GDM1 (cell line): ENCODE measurements around the gene SEC11A.
"Not testable (repeated sequence)": the region's sequence is repeated elsewhere in the genome, so short reads cannot be mapped to it uniquely, and the experiment has no call there.

Experiments used
- DNase-seq: peaks from one replicate; lab custom pipeline; 2025; lab: John Stamatoyannopoulos, UW

SEC11A gene

DNA sequence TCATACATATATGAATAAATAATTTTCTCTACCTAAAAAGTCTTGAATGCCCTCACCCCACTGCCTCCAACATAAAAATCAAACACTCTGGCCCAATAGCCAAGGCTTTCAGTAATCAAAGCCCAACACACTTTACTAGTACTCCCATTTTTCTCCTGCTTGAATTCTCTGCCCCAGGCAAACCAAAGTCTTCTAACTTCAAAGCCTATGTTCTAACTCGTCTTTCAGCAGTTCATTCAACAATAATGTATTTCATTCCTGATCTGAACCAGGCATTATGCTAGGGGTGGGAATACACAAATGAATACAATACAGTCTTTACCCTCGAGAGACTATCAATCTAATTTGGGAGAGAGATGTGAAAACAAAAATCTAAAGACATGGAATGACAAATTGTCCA is 21.1 kb upstream of the SEC11A start:
- no peak for DNase-seq

DNA sequence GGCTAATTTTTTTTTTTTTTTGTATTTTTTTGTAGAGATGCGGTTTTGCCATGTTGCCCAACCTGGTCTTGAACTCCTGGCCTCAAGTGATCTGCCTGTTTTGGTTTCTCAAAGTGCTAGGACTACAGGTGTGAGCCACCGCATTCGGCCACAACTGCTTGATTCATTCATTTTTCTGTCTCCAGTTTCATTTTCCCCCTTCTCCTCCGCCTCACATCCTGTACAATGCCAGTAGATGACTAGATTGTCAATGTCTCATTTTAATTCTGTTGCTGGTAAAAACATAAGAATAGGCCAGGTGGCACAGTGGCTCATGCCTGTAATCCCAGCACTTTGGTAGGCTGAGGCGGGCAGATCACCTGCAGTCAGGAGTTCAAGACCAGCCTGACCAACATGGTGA is 20.4 kb upstream of the SEC11A start:
- no peak for DNase-seq

DNA sequence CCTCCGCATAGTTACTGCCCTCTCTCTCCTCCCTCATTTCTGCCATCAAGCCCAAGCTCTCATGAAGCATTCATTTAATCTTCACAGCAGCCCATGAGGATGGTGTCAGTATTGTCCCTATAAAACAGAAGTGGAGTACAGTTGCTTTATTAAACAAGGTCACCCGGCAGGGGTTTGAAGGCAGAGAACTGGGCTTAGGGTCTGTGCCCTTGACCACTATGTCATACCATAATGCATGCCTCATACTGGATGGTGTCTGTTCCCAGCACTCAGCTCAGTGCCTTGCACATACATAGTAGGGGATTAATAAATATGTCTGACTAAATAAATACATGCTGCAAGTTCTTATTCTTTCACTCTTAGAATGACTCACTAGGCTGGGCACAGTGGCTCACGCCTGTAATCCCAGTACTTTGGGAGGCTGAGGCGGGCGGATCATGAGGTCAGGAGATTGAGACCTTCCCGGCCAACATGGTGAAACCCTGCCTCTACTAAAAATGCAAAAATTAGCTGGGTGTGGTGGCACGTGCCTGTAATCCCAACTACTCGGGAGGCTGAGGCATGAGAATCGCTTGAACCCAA is 19.6 kb upstream of the SEC11A start:
- not testable (repeated sequence) for DNase-seq

DNA sequence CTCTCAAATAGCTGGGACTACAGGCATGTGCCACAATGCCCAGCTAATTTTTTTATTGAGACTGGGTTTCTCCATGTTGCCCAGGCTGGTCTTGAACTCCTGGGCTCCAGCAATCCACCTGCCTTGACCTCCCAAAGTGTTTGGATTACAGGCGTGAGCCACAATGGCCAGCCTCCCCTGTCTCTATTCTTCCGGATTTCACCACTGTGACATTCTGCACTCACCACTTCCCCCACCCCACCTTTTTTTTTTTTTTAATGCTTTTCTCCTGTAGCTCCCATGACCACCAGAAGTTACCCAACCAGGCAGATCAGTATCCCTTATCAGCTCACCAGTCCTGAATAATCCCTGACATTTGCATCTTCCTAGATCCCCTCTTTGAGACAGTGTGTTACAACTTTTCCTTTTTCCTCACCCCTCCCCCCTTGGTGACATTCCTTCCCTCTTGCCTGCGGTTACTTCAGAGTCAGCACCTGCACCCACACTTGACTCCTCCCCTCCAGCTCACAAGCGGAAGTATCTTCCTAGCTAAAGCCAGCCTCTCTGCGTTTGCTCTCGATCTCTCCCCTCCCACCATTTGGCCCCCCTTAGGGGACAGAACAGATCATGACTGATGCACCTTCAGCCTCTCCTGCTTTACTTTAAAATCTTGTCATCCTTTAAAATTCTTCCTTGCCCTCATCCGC is 19.0 kb upstream of the SEC11A start:
- DNase-seq: peak; percentile 68

DNA sequence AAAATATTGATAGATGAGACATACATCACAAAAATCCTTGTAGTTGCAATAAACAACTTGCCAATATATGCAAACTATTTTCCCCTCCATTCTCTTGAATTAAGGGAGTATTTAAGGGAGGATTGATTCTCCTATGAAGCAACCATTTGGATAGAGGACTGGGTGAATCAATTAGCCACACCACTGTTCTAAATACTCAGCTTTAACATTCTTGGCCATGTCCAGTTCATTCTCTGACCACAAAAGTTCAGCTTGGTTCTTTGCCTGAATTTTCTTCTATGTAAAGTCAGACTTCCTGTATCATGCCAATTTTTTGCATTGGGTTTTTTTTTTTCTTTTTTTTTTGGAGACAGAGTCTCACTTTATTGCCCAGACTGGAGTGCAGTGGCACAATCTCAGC is 15.8 kb upstream of the SEC11A start:
- DNase-seq: no peak

DNA sequence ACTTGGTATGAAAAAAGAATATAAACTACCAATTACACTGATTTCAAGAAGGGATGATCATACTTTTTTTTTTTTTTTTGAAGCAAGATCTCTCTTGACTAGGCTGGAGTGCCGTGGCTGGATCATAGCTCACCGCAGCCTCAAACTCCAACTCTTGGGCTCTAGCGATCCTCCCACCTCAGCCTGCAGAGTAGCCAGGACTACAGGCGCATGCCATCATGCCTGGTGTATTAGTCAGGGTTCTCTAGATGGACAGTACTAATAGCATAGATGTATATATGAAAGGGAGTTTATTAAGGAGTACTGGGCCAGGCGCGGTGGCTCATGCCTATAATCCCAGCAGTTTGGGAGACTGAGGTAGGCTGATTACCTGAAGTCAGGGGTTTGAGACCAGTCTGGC is 11.5 kb upstream of the SEC11A start:
- DNase-seq: no peak

DNA sequence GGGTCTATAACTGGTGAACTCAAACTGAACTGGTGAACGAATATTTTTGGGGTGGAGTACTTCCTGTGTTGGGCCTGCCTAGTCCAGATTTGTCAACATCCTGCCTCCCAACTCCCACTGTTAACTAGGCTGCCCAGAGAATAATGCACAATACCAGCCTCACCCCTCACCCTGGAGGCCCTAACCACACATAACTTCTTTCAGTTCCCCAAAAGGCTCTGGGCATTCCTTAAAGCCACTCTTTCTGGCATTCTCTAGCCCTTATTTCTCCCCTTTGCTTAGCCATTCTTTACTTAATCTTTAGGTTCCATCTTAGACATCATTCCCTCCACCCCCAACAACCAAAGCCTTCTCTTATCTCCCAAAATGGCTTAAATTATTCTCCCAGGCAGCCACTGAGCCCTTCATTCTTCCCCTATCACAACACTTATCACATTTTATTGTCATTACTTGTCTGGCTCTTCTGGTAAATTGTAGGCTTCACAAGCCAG is 9.1 kb upstream of the SEC11A start:
- no peak for DNase-seq

DNA sequence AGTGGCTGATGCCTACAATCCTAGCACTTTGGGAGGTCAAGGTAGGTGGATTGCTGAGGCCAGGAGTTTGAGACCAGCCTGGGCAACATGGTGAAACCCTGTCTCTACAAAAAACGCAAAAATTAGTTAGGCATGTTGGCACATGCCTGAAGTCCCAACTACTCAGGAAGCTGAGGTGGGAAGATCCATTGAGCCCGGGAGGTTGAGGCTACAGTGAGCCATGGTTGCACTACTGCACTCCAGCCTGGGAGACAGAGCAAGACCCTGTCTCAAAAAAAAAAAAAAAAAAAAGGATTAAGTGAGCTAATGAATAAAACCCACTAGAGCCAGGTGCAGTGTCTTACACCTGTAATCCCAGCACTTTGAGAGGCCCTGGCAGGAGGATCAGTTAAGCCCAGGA is 6.7 kb upstream of the SEC11A start:
- no peak for DNase-seq

DNA sequence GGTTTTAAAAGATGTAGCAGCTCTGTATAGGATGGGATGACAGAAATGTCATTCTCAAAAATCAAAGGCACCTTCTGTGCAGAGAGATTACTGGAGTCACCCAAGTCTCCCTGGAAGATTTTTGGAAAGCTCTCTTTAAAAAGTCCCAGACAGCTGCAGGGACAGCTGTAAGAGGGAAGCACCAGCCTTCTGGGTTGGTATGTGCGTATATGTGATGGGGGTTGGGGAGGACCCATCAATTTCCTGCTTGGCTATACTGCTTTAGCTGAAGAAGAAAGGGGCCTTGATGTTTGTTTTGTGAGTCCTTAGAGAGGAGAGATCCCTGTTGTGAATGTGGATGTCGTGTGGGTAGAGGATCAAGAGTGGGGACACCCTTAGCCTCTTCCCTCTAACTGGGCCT is 5.4 kb upstream of the SEC11A start:
- DNase-seq: no peak

DNA sequence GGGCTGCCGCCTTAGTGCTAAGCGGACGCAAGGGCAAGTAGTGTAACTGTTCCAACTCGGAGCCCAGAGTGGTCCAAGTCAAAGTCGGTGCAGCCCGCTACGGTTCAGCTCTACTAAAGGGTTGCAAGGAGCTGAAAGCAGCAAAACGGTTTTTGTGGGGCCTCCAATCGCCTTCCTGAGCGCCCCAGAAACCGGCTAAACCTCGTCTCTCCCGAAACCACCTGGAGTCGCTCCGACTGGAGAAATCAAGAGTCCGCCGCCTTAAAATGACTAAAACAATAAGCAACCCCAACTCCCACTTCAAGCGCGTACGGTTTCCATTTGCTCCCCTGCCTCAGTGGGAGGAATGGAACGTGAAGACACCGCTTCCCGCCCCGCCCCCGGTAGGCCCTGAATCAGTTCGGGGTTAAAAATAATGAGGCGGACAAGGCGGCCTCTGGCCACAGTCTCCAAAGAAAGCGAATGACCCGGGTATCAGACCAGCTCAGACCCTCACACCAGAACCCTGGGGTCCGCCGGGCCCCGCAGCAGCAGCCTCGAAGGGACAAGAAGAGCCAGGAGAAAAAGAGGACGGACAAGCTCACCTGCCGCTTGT is 401 bp downstream of the SEC11A start:
- DNase-seq: no peak

DNA sequence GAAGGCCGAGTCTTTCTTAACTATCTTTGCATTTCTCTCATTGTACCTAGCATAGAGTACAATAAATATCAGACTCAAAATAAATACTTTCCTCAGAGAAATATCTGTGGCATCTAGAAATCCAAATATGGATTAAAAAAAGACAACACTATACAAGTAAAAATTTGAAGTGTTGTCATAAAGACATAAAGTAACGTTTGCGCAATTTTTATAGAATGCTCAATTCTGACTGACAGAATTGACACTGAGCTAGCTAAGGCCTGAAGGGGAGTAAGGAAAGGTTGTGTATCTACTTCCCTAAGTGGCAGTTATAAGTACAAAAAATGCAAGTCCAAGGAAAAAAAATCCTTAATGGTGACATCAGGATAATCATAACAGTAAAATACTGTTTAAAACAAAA is 1.1 kb downstream of the SEC11A start:
- no peak for DNase-seq

DNA sequence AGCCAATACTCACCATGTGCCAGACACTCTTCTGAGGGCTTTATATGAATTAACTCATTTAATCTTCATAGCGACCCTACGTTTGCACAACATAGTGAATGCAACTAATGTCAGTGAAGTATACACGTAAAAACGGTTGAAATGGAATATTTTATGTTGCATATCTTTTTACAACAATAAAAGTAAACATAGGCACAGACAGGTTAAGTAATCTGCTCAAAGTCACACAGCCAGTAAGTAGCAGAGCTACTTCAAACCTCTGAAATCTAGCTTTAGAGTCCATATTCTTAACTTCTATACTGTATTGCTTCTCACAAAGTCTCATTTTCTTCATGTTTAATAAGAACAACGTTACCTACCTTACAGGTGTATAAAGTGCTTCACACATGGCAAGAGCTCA is 1.6 kb downstream of the SEC11A start:
- no peak for DNase-seq

DNA sequence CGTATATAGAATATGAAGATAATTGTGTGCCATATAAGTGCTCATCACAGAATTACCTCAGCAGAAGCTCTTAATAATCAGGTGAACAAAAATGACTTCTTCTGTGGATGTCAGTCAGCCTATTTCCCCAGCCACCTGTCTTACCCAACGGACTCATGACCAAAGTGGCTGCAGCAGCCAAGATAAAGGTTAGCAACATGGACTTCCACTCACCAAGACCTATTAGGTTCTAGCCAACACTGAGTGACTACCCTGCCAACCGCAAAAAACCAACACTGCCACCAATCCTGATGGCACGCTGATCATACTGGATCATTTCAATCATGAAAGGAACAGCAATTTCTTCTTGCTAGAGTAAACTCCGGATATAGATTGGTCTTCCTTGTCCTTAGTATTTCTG is 12.1 kb downstream of the SEC11A start:
- DNase-seq: no peak

DNA sequence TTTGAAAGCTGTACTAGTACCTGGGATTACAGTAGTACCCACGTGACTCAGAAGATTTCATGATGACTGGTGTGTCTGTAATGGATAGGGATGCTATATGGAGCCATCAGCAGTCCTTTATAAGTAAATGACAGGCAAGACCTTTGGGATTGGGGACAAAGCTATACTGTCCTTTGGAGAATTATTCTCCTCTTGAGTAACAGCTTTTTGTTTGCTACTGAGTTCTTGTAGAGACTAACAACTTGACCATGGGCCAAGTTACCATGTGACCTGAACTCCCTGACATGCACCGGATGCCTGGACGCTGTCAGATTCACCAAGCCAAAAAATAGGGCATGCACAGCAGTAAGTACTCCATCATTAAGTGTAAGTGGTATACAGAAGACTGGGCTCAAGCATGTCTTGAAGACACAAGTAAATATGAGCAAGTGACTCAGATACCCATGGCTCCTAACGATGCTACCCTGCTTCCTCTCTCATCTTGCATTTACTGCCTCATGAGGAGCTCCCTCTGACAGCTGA is 12.9 kb downstream of the SEC11A start:
- DNase-seq: no peak

DNA sequence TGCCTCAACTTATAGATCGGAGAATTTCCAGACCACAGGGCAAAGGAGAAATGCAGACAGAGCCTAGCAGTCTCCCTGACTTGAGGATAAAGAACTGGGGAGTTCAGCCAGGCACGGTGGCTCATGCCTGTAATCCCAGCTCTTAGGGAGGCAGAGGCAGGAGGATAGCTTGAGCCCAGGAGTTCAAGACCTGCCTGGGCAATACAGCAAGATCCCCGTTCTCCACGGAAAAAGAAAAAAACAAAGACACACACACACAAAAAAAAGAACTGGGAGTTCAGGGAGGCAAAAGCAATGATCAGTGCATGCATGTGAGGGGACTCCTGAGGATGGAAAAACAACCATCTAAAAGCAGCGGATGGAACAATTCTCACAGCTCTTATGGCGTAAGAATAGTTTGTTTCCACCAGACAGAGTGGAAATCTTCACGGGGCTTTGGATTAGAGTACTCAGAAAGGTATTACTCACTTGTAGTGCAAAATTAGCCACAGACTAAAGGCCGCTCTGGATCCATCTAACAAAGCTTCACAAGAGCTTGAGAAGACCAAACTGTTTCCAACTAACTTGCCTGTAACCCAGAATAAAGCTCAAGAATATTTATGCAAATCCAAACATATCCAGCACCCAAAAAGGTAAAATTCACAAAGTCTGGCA is 16.3 kb downstream of the SEC11A start:
- no peak for DNase-seq

DNA sequence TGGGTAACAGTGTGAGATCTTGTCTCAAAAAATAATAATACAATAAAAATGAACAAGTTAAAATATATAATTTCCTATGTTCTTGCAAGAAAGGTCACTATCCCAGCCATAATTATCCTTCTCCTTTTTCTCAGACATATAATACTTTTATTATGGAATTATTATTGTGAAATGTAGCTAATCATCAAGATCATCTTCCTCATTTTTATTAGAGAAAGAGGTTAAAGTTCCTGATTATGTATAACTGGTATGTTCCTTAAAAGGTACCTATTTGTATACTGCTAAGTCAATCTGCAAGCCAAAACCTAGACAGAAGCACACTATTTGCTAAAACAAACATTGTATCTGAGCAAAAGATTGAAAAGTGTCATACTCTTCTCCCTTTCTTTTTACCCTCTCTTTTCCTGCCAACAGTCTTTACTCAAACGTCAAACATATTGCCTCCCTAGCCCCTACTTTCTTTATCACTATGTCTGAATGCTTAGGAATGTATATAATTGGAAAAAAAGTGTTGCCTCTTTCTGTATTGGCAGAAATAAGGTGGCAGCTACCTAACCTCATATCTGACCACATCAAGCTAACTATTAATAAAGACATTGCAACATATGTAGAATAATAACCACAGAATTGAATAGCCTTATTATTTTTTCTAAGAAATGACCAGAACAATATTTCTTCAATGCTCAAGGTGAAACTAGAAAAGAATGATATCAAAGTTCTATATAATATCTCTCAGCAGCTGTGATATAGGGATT is 18.5 kb downstream of the SEC11A start:
- DNase-seq: no peak

DNA sequence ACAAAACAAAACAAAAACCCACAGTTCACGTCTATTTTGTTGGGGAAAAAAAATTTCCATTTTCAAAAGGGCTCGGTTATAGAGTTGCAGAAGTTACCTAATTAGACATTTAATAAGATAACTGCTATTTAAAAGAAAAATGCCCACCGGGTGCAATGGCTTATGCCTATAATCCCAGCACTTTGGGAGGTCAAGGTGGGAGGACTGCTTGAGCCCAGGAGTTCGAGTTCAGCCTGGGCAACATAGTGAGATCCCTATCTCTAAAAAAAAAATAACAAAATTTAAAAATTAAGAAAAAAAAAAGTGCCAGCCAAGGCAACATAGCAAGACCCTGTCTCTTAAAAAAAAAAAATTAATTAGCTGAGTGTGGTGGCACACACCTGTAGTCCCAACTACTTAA is 19.2 kb downstream of the SEC11A start:
- DNase-seq: no peak

DNA sequence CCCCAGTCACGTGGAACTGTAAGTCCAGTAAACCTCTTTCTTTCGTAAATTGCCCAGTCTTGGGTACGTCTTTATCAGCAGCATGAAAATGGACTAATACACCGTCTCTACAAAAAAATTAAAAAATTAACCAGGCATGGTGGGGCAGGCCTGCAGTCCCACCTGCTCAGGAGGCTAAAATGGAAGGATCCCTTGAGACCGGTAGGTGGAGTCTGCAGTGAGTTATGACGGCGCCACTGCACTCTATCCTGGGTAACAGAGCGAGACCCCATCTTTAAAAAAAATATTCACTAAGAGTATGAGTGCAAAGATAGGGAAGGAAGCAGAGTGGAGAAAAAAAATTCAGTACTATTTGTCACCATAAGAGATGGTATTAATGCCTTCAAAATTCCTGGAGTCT is 25.6 kb downstream of the SEC11A start:
- DNase-seq: no peak

DNA sequence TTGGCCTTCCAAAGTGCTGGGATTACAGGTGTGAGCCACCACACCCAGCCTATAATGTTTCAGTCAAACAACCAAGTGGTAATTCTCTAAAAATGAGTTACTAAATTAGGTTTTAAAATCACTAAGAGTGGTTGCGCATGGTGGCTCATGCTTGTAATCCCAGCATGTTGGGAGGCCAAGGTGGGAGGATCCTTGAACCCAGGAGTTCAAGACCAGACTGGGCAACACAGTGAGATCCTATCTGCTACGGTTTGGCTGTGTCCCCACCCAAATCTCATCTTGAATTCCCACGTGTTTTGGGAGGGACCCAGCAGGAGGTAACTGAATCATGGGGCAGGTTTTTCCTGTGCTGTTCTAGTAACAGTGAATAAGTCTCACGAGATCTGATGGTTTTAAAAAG is 26.1 kb downstream of the SEC11A start:
- DNase-seq: no peak

DNA sequence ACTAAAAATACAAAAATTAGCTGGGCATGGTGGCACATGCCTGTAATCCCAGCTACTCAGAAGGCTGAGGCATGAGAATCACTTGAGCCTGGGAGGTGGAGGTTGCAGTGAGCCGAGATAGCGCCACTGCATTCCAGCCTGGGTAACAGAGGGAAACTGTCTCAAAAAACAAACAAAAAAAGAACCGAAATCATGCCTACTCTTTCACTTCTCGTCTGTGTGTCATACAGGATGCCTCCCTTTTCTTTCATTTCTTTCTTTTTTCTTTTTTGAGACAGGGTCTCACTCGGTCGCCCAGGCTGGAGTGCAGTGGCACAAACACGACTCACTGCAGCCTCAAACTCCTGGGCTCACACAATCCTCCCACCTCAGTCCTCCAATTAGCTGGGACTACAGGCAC is 29.5 kb downstream of the SEC11A start:
- DNase-seq: not testable (repeated sequence)

DNA sequence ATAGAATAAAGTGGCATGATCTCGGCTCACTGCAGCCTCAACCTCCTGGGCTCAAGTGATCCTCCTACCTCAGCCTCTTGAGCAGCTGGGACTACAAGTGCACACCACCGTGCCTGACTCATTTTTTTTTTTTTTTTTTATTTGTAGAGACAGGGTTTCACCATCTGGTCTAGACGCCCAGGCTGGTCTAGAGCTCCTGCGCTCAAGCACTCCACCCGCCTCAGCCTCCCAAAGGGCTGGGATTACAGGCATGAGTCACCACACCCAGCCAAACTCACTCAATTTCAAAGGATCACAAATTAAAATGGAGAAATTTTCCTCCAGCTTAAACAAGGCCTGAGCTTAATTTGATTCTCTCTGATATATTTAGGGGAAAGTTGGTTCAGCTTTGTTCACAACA is 30.6 kb downstream of the SEC11A start:
- DNase-seq: no peak

DNA sequence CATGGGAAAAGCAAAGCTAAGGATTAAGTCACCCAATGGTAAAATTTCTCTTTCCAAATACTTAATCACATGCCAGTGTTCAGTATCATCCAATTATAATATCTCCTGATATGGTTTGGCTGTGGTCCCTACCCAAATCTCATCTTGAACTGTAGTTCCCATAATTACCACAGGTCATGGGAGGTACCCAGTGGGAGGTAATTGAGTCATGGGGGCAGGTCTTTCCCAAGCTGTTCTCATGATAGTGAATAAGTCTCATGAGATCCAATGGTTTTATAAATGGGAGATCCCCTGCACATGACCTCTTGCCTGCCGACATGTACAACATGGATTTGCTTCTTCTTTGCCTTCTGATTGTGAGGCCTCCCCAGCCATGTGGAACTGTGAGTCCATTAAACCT is 31.8 kb downstream of the SEC11A start:
- DNase-seq: no peak
